IMR-90 (cell line): ENCODE data around the gene ANKRD44. TPM values are rescaled to one million over a fixed set of nuclear protein-coding genes. Genes with fewer than 3 reads are reported as not detected.

Source experiments
- ATAC-seq: fragments of 200-7000 bp; cut with Tn5 transposase; 2 replicates; pipeline ENCODE4 v1.9.1; 2020; ENCODE audit warnings: low read depth, mild to moderate bottlenecking, moderate library complexity
- BruUV-seq: library from RNA; stranded (reverse); fragments of 400-500 nt; replicated peaks from 2 replicates; lab custom pipeline; 2021; lab: Mats Ljungman, UMichigan
- CTCF ChIA-PET: fragments of 300-600 bp; formaldehyde crosslinking; extraction: SDS; loops from one replicate; lab custom pipeline; 2021; ENCODE audit warnings: antibody characterized with exemption; lab: Yijun Ruan, JAX
- POLR2A ChIA-PET: fragments of 300-600 bp; sonication (Branson Sonifier 250); formaldehyde crosslinking; loops from one replicate; lab custom pipeline; 2022; ENCODE audit warnings: antibody characterized with exemption; ENCODE audit not compliant: unreplicated experiment; lab: Charles Lee
- DNase-seq: peaks from one replicate; pipeline ENCODE4 v3.0.0; 2013
- H2AFZ ChIP-seq: replicated peaks from 2 replicates; pipeline ENCODE3; 2013; ENCODE audit warnings: low read length, mild to moderate bottlenecking; ENCODE audit not compliant: poor library complexity
- H2AK5ac ChIP-seq: 2 replicates; pipeline ENCODE4 v1.6.1; 2013; ENCODE audit warnings: low read depth, low read length, inconsistent platforms
- H2AK9ac ChIP-seq: replicated peaks from 2 replicates; pipeline ENCODE3; 2013; ENCODE audit warnings: mild to moderate bottlenecking, low read depth, low read length, moderate library complexity; ENCODE audit not compliant: poor library complexity
- H2BK120ac ChIP-seq: 2 replicates; pipeline ENCODE4 v1.6.1; 2013; ENCODE audit warnings: low read depth, low read length, inconsistent platforms
- H2BK15ac ChIP-seq: 3 replicates; pipeline ENCODE4 v1.6.1; 2013; ENCODE audit warnings: low read depth, low read length, inconsistent platforms
- H2BK20ac ChIP-seq: 2 replicates; pipeline ENCODE4 v1.6.1; 2013; ENCODE audit warnings: low read depth, mild to moderate bottlenecking, inconsistent platforms, low read length, moderate library complexity
- H2BK5ac ChIP-seq: 2 replicates; pipeline ENCODE4 v1.6.1; 2013; ENCODE audit warnings: mild to moderate bottlenecking, low read depth, low read length, inconsistent platforms; ENCODE audit not compliant: poor library complexity, severe bottlenecking
- H3K14ac ChIP-seq: replicated peaks from 2 replicates; pipeline ENCODE4 v1.6.1; 2013; ENCODE audit warnings: low read depth, low read length, inconsistent platforms
- H3K18ac ChIP-seq: 2 replicates; pipeline ENCODE4 v1.6.1; 2013; ENCODE audit warnings: low read depth, low read length, control low read depth
- H3K23ac ChIP-seq: 2 replicates; pipeline ENCODE4 v1.6.1; 2013; ENCODE audit warnings: low read depth, low read length, inconsistent platforms
- H3K27ac ChIP-seq: 2 replicates; pipeline ENCODE4 v1.5.1; 2013; ENCODE audit warnings: mild to moderate bottlenecking, control low read depth, low read length; ENCODE audit not compliant: insufficient read depth
- H3K27me3 ChIP-seq: 2 replicates; pipeline ENCODE4 v1.6.1; 2013; ENCODE audit warnings: low read length; ENCODE audit not compliant: control insufficient read depth, insufficient read depth
- H3K36me3 ChIP-seq: 2 replicates; pipeline ENCODE4 v1.6.1; 2013; ENCODE audit warnings: low read length, mixed read lengths; ENCODE audit not compliant: control insufficient read depth, insufficient read depth
- H3K4ac ChIP-seq: 2 replicates; pipeline ENCODE4 v1.6.1; 2013; ENCODE audit warnings: low read depth, low read length, inconsistent platforms
- H3K4me1 ChIP-seq: 2 replicates; pipeline ENCODE4 v1.6.1; 2013; ENCODE audit warnings: low read length, mixed read lengths; ENCODE audit not compliant: control insufficient read depth, insufficient read depth
- H3K4me2 ChIP-seq: 2 replicates; pipeline ENCODE4 v1.6.1; 2013; ENCODE audit warnings: low read depth, mild to moderate bottlenecking, control low read depth, low read length, moderate library complexity
- H3K4me3 ChIP-seq: 2 replicates; pipeline ENCODE4 v1.5.1; 2013; ENCODE audit warnings: low read depth, mild to moderate bottlenecking, control low read depth, low read length, moderate library complexity; ENCODE audit not compliant: insufficient read depth
- H3K56ac ChIP-seq: 2 replicates; pipeline ENCODE4 v1.6.1; 2013; ENCODE audit warnings: low read length, inconsistent platforms; ENCODE audit not compliant: insufficient read depth; ENCODE audit errors: extremely low read depth
- H3K79me1 ChIP-seq, 2 experiments: 2 replicates each; pipeline ENCODE4 v1.6.1; 2013; ENCODE audit warnings: low read length in 2 of 2, inconsistent platforms in 1 of 2, low read depth in 1 of 2
- H3K9ac ChIP-seq: 2 replicates; pipeline ENCODE4 v1.6.1; 2013; ENCODE audit warnings: low read depth, low read length, control low read depth
- H3K9me1 ChIP-seq: 2 replicates; pipeline ENCODE4 v1.6.1; 2013; ENCODE audit warnings: low read length, inconsistent platforms; ENCODE audit not compliant: insufficient read depth
- H3K9me3 ChIP-seq: 2 replicates; pipeline ENCODE4 v1.6.1; 2013; ENCODE audit warnings: low read length; ENCODE audit not compliant: control insufficient read depth, insufficient read depth
- H4K20me1 ChIP-seq: 2 replicates; pipeline ENCODE4 v1.6.1; 2013; ENCODE audit warnings: low read length, inconsistent platforms; ENCODE audit not compliant: insufficient read depth
- H4K5ac ChIP-seq: 2 replicates; pipeline ENCODE4 v1.6.1; 2013; ENCODE audit warnings: mild to moderate bottlenecking, low read depth, low read length, control low read depth
- H4K8ac ChIP-seq, 2 experiments: 2 replicates each; pipeline ENCODE4 v1.6.1; 2013; ENCODE audit warnings: low read depth in 2 of 2, low read length in 2 of 2, control low read depth in 1 of 2, inconsistent platforms in 1 of 2
- H4K91ac ChIP-seq: 2 replicates; pipeline ENCODE4 v1.6.1; 2013; ENCODE audit warnings: low read depth, low read length, inconsistent platforms; ENCODE audit not compliant: insufficient read depth
- BHLHE40 ChIP-seq: fragments of 150-350 bp; IDR thresholded peaks from 2 replicates; pipeline ENCODE4 v1.6.1; 2016; ENCODE audit warnings: mild to moderate bottlenecking, low read depth, low read length
- CTCF ChIP-seq: conservative IDR thresholded peaks from 2 replicates; pipeline ENCODE4 v1.5.1; 2012; ENCODE audit warnings: mild to moderate bottlenecking, low read depth, low read length, improper control_type of control experiment
- FOS ChIP-seq: fragments of 150-350 bp; IDR thresholded peaks from 2 replicates; pipeline ENCODE4 v1.6.1; 2016; ENCODE audit warnings: low read depth, low read length
- MXI1 ChIP-seq: IDR thresholded peaks from 2 replicates; pipeline ENCODE4 v1.6.1; 2012; ENCODE audit warnings: low read depth, mild to moderate bottlenecking, low read length, moderate library complexity, borderline replicate concordance
- NFE2L2 ChIP-seq: fragments of 150-350 bp; IDR thresholded peaks from 2 replicates; pipeline ENCODE4 v1.6.1; 2016; ENCODE audit warnings: low read depth, mild to moderate bottlenecking, low read length
- RCOR1 ChIP-seq: IDR thresholded peaks from 2 replicates; pipeline ENCODE4 v1.6.1; 2012; ENCODE audit warnings: mild to moderate bottlenecking, low read length, improper control_type of control experiment; ENCODE audit not compliant: insufficient replicate concordance
- WGBS, 2 experiments: methylation state at CpG; one replicate each; pipeline versions ENCODE4 v1.1.5 to v1.1.7; 2013; ENCODE audit warnings: missing lambda C conversion rate in 2 of 2; ENCODE audit not compliant: insufficient read length in 1 of 2; ENCODE audit errors: extremely low coverage in 2 of 2; 5-methylcytosine and 5-hydroxymethylcytosine counted together
- dilution Hi-C: fragments of 300-500 bp; cut with HindIII; formaldehyde crosslinking; loops from one replicate; pipeline ENCODE4 v1.14.3; 2018; ENCODE audit warnings: low sequenced_read_pairs; ENCODE audit not compliant: unreplicated experiment
- in situ Hi-C: fragments of 300-500 bp; cut with MboI; formaldehyde crosslinking; loops from 3 replicates; pipeline ENCODE4 v1.14.3; 2019; ENCODE audit warnings: low sequenced_read_pairs, inconsistent platforms, mixed read lengths
- intact Hi-C: fragments of 100-400 bp; cut with micrococcal nuclease; formaldehyde crosslinking; loops from 2 replicates; pipeline ENCODE4 v1.10.0; 2022
- polyA plus RNA-seq, 3 experiments: library from polyadenylated mRNA; depleted of rRNA; stranded (reverse); fragments of >200 nt; gene quantifications; 2 replicates each; pipeline ENCODE4 v1.2.3, GENCODE V29; 2012; ENCODE audit warnings: low replicate concordance in 1 of 3
- total RNA-seq: library from RNA; depleted of rRNA; stranded (reverse); fragments of >200 nt; gene quantifications from 2 replicates; pipeline ENCODE4 v1.2.3, GENCODE V29; 2012

Gene ANKRD44
- total and polyA plus RNA-seq, 2 of the 4 experiments (the other 2 are of a cell fraction), result 5.2 to 15.6 TPM

GRCh38 chr2:197090742-197091367 lies 219.7 kb downstream of the ANKRD44 start:
- no peaks in the 10 kb centered on the region for H3K36me3 ChIP-seq
- no peak overlapping the region for H3K4me3 ChIP-seq
- DNase-seq, result no peak
- H3K4me1 ChIP-seq, result peaks cover 7% of the 10 kb centered on the region; the same call in 1 of the 2 replicates
- H3K79me1 ChIP-seq, result no peaks in the 10 kb centered on the region
- peak overlapping the region; percentile 16; the same call in 1 of the 2 replicates for H3K18ac ChIP-seq
- intact Hi-C loops (no loop called here), in situ Hi-C loops (no loop called here), dilution Hi-C loops (no loop called here)
- H2BK20ac ChIP-seq, result peak overlapping the region; percentile 53
- 79% methylated on average over 7 of the region's 10 CpGs; no CpG with 5 or more reads in 1 of the 2 experiments for WGBS, 2 experiments
- no peaks in the 10 kb centered on the region for H3K27me3 ChIP-seq
- H2BK120ac ChIP-seq, result 0 out of 2 replicates have a peak overlapping the region, but pooled peaks have one; percentile 2
- no peaks in the 10 kb centered on the region; the same call in 1 of the 2 replicates for H3K9me3 ChIP-seq
- BruUV-seq, result no TSS peak
- H2BK5ac ChIP-seq, result no peak overlapping the region
- no peak overlapping the region; the same call in 1 of the 2 replicates for H3K14ac ChIP-seq
- H4K5ac ChIP-seq, result no peak overlapping the region
- no peak overlapping the region for H2AFZ ChIP-seq
- peaks cover 2% of the 10 kb centered on the region; the same call in 1 of the 2 replicates for H3K9me1 ChIP-seq
- H3K56ac ChIP-seq, result no peak overlapping the region
- POLR2A ChIA-PET, result no interaction called here
- CTCF ChIA-PET, result no interaction called here
- ATAC-seq, result no peak
- no peak overlapping the region for H3K23ac ChIP-seq
- H4K91ac ChIP-seq, result no peak overlapping the region
- H2AK5ac ChIP-seq, result no peak overlapping the region; the same call in 1 of the 2 replicates
- H3K4ac ChIP-seq, result no peak overlapping the region; the same call in 1 of the 2 replicates
- H4K8ac ChIP-seq, result no peak overlapping the region
- H2BK15ac ChIP-seq, result no peak overlapping the region; the same call in 2 of the 3 replicates
- no peak overlapping the region for H3K4me2 ChIP-seq
- no peak overlapping the region for H2AK9ac ChIP-seq
- TF ChIP-seq BHLHE40, result no peak
- TF ChIP-seq RCOR1, result no peak
- no peak for TF ChIP-seq MXI1
- TF ChIP-seq FOS, result no peak
- TF ChIP-seq NFE2L2, result no peak
- no peak for TF ChIP-seq CTCF
- no peaks in the 10 kb centered on the region for H4K20me1 ChIP-seq
- no peak overlapping the region for H3K27ac ChIP-seq
- no peak overlapping the region for H3K9ac ChIP-seq
